Measurements from ENCODE around the gene TAMALIN.

TAMALIN gene

GRCh38 chr12:52011602-52012214, 5.0 kb downstream of the TAMALIN start:
- H3K4me3 ChIP-seq (ENCODE audit: low read depth, low read length), result no peak overlapping the region
- TF ChIP-seq POLR2A (IDR thresholded peaks at IDR 0.05; ENCODE audit: extremely low read depth, insufficient read length), result no peak
- no peak for TF ChIP-seq CTCF (IDR thresholded peaks at IDR 0.05; ENCODE audit: low read depth, low read length)
- TF ChIP-seq MYC (IDR thresholded peaks at IDR 0.05; ENCODE audit: low read depth, low read length), result no peak
- TF ChIP-seq, protein P1, sequence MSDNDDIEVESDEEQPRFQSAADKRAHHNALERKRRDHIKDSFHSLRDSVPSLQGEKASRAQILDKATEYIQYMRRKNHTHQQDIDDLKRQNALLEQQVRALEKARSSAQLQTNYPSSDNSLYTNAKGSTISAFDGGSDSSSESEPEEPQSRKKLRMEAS (IDR thresholded peaks at IDR 0.05; ENCODE audit: low read depth, low read length), result no peak
- DNase-seq (ENCODE audit: low read depth), result peak; percentile 58

GRCh38 chr12:52013626-52014310, 7.0 kb downstream of the TAMALIN start:
- no peak overlapping the region for H3K4me3 ChIP-seq (ENCODE audit: low read depth, low read length)
- TF ChIP-seq CTCF (IDR thresholded peaks at IDR 0.05; ENCODE audit: low read depth, low read length) (no peak), POLR2A (IDR thresholded peaks at IDR 0.05; ENCODE audit: extremely low read depth, insufficient read length) (no peak), MYC (IDR thresholded peaks at IDR 0.05; ENCODE audit: low read depth, low read length) (no peak)
- TF ChIP-seq, protein P1 (IDR thresholded peaks at IDR 0.05; ENCODE audit: low read depth, low read length), result no peak
- peak; percentile 56 for DNase-seq (ENCODE audit: low read depth)

- H3K4me3 ChIP-seq (ENCODE audit: low read depth, low read length), result no peak overlapping the region
- peak; percentile 95 for DNase-seq (ENCODE audit: low read depth)
- TF ChIP-seq CTCF (IDR thresholded peaks at IDR 0.05; ENCODE audit: low read depth, low read length), result no peak
- no peak for TF ChIP-seq POLR2A (IDR thresholded peaks at IDR 0.05; ENCODE audit: extremely low read depth, insufficient read length)
- TF ChIP-seq, protein P1 (IDR thresholded peaks at IDR 0.05; ENCODE audit: low read depth, low read length), result no peak
- TF ChIP-seq MYC (IDR thresholded peaks at IDR 0.05; ENCODE audit: low read depth, low read length), result no peak
Observed at GRCh38 chr12:52014567-52015530, 8.1 kb downstream of the TAMALIN start.

DNA sequence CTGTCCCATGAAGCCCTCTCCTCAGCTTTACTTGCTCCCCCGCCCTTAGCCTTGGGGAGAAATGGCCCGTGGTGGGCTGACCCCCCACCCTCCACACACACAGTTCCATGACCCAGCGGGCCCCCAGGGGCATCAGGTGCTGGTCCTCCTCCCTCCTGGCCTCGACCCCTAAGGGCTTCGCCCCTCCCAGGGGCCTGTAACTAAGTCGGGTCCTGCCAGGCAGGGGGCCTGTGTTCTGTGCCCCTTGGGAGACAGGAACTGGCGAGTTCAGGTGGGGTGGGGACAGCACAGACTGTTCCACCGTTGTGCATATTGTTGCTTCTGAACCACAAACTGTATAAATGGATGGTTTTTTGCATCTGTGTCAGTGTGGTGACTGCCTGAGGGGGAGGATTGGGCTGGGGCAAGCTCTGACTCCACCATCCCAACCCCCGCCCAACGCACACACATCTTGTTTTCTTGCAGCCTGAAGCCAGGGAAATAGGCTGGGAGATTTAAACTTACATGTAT, 8.8 kb downstream of the TAMALIN start:
- no peak overlapping the region for H3K4me3 ChIP-seq (ENCODE audit: low read depth, low read length)

More for the DNA sequence above, 8.8 kb downstream of the TAMALIN start:
- DNase-seq (ENCODE audit: low read depth), result peak; percentile 96
- TF ChIP-seq, protein P1 (IDR thresholded peaks at IDR 0.05; ENCODE audit: low read depth, low read length), result peak; percentile 55; the same call in 1 of the 2 replicates
- no peak for TF ChIP-seq CTCF (IDR thresholded peaks at IDR 0.05; ENCODE audit: low read depth, low read length)
- peak; percentile 46; the same call in 1 of the 2 replicates for TF ChIP-seq MYC (IDR thresholded peaks at IDR 0.05; ENCODE audit: low read depth, low read length)

Measured in NB4 (cell line).